ENCODE data around the gene AIG1.

DNA sequence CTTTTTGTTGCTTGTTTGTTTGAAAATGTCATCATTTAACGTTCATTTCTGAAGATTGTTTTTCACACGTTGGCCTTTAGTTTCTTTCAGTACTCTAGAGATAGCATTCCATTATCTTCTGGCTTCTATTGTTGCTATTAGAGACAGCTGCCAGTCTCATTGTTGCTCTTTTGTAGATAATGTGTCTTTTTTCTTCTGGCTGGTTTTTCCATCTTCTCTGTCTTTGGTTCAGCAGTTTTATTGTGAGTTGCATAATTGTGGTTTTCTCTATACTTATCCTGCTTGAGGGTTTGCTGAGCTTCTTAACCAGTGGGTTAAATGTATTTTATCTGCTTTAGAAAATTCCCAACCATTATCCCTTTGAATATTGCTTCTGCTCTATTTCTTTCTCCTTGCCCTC is 23.2 kb upstream of the AIG1 start:
- TF ChIP-seq, protein P1, sequence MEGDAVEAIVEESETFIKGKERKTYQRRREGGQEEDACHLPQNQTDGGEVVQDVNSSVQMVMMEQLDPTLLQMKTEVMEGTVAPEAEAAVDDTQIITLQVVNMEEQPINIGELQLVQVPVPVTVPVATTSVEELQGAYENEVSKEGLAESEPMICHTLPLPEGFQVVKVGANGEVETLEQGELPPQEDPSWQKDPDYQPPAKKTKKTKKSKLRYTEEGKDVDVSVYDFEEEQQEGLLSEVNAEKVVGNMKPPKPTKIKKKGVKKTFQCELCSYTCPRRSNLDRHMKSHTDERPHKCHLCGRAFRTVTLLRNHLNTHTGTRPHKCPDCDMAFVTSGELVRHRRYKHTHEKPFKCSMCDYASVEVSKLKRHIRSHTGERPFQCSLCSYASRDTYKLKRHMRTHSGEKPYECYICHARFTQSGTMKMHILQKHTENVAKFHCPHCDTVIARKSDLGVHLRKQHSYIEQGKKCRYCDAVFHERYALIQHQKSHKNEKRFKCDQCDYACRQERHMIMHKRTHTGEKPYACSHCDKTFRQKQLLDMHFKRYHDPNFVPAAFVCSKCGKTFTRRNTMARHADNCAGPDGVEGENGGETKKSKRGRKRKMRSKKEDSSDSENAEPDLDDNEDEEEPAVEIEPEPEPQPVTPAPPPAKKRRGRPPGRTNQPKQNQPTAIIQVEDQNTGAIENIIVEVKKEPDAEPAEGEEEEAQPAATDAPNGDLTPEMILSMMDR (conservative IDR thresholded peaks at IDR 0.05 in 1 of 2, IDR thresholded peaks at IDR 0.05 in 1 of 2; ENCODE audit: low read depth in 1 of 2, low read length in 2 of 2), result no peak
- no peak for TF ChIP-seq EZH2 (IDR thresholded peaks at IDR 0.05; ENCODE audit: low read length, missing control alignments)
